Fibroblast of peridontal ligament (primary cell): Measurements from ENCODE around the gene ADCK2.
"Not testable (repeated sequence)": the region's sequence is repeated elsewhere in the genome, so short reads cannot be mapped to it uniquely, and the experiment has no call there.

Experiments
- DNase-seq: peaks from one replicate; pipeline ENCODE4 v3.0.0-alpha.2; 2010; ENCODE audit errors: extremely low read depth

The ADCK2 gene, protein sequence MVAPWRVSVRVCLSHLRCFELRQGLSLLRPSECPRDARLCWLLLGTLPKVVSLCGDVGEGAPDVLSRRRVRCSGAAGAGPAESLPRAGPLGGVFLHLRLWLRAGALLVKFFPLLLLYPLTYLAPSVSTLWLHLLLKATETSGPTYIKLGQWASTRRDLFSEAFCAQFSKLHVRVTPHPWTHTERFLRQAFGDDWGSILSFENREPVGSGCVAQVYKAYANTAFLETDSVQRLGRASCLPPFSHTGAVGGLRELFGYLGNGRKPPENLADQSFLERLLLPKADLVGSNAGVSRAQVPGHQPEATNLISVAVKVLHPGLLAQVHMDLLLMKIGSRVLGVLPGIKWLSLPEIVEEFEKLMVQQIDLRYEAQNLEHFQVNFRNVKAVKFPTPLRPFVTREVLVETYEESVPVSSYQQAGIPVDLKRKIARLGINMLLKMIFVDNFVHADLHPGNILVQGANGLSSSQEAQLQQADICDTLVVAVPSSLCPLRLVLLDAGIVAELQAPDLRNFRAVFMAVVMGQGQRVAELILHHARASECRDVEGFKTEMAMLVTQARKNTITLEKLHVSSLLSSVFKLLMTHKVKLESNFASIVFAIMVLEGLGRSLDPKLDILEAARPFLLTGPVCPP

DNA sequence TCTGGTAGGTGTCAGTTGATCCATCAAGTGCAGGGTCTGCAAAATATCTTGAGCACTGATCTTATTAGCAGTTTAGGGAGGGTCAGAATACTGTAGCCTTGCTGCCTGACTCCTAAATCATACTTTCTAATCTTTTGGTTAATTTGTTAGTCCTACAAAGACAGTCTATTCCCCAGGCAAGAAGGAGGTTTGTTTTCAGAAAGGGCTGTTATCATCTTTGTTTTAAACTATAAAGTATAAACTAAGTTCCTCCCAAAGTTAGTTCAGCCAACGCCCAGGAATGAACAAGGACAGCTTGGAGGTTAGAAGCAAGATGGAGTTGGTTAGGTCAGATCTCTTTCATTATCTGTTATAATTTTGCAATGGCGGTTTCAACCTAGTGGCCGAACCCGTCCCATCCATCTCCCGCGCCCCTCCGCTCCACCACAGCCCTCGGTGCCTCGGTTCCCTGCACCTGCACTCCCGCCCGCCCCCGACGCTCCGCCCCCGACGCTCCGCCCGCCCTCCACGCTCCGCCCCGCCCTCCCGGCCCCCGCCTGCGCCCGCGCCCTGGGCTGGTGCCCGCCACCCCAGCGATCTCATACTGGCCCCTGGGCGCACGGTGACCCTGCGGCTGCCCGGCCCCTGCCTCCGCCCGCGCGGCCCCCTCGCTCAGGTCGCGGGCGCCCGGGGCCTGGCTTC, at the start of gene ADCK2:
TSS of gene ADCK2 (plus strand) at position 564 of the 681 bp plus-strand sequence. CDS start 386 bp downstream, outside the sequence.
- DNase-seq: no peak

DNA sequence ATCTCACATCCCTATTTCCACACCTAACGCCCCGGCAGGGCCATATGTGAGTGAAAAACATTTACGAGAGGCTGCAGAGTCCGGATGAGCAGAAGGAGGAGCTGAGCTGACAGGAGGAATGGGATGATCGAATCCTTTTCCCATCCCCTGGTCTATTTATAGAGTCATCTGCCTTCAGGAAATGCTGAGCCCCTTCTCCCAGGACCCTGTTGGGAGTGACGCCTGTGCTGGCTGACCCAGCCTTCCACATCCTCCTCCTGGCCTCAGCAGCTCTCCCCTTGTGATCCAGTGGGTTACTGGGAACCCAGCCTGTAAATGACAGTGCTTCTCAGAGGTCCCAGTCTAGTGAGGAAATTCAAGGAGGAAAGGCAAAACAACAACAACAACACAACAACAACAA, 48.8 kb upstream of the ADCK2 start:
- no peak for DNase-seq

DNA sequence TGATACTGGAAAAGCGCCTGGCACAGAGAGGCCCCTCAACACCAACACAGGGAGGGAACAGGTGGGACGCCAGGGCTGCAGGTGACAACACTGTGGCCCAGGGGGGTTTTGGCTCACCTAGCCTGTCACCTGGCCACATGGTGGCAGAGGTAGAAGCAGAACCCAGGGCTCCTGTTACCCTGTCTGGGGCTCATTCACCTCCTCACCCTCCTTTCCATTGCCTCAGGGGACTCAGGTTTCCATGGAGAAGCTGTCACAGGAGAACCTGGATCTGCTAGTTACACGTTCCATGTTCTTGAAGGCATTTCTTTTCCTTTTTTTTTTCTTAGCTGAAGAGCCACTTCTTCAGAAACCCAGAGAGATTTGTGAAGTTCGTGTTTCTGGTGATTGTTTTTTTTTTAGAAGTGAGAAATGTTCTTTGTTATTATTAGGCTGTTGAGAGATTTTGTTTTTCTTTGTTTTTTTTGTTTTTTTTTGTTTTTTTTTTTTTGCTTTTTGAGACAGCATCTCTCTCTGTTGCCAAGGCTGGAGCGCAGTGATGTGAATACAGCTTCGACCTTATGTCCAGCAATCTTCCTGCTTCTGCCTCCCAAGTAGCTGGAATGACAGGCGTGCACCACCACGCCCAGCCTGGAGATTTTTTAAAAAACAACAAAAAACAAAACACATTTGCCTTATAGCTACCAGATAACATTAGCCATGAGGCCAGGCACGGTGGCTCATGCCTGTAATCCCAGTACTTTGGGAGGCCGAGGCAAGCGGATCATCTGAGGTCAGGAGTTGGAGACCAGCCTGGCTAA, 48.2 kb upstream of the ADCK2 start:
- no peak for DNase-seq

DNA sequence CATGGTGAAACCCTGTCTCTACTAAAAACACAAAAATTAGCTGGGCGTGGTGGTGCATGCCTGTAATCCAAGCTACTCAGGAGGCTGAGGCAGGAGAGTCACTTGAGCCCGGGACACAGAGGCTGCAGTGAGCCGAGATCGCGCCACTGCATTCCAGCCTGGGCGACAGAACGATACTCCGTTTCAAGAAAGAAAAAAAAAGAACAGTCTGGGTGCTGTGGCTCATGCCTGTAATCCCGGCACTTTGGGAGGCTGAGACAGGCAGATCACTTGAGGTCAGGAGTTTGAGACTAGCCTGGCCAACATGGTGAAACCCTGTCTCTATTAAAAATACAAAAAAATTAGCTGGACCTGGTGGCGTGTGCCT, 47.6 kb upstream of the ADCK2 start:
- DNase-seq: not testable (repeated sequence)

DNA sequence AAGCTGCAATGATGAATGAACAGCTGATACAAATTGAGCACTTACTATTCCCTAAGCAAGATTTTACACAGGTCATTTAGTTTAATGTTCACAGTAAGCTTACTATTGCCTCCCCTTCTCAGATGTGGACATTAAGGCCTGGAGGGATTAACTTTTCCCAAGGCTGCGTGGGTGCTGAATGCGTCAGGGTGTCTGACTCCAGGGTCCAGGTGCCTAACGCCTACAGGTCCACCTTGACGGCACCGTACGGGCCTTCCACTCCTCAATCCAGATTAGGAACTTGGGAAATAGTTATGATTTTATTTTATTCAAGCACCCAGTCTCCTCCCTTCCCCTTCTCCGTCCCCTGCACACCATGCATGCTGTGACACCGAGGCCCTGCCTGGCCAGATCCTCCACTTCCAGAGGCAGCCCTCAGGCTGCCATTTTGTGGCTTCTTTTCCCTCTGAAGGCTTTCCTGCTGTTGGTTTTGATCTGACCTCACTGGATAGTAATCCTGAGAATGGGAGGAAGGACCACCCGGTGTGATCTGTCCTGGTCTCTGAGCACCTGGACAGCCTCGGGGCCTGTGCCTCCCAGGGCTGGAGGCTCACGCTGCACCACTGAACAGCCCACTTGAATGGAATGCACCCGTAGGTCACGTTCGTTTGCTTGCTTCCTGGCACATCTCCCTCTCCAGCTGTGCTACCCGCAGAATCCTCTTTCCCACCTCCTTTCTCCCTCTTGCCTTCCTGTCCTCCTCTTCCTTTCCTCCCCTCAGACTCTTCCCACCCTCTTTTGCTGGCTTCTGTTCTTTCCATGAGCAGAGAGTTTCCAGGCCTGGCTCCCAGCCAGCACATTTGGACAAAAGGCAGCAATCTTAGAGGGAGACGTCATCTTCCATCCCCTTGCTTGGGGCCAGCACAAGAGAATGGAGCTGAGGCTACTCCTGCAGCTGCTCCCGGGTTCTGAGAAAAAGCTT, 46.6 kb upstream of the ADCK2 start:
- peak; percentile 97 for DNase-seq

DNA sequence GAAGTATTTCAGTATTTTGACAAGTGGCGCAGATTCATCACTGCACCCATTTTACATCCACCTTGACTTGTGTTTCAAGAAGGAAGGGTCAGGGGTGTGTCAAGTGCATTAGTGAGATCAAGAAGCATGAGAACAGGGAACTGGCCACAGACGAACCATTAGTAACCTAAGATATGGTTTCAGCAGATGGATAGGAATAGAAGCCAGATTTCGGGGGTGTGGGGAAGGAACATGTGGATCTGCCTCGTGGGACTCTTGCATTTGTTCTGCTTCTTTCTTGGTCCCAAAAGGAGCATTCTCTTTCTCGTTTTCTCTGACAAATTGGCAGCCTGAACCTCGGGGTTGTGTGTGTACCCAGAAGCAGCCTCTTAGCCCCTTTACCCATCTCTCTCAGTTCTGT, 41.7 kb upstream of the ADCK2 start:
- no peak for DNase-seq

DNA sequence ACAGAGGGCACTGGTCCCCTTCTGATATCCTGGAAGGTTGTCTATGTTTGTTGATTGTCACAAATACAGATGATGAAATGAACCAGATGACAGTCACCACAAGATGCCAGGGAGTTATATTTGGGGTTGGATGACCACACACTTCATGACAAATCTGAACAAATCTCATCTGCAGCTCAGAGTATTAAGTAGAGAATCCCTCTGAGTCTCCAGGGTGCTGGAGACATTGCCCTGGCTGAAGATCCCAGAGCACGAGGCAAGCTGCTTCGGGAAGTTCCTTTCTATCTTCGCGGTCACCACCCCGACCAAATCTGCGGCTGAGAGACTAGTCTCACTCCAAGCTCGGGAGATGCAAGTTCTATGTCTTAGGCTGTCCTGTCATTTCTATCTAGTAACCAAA, 41.1 kb upstream of the ADCK2 start:
- no peak for DNase-seq

DNA sequence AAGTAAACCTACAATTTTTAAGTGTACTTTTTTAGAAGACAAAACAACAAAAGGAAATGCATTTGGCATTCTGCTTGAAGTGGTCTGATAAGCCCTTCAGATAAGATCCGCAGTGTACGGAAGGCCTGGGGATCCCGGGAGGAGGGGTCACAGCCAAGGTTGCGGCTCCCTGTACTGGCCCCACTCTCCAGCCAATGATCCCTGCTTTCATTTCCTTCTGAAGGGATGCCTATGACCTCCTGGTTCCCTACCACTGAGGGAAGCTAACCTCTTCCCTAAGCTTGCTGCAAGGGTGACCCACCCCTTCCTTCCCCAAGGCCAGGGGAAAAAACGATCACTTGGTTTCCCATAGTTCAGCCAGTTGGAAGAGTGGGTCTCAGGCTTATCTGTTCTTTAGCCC, 37.4 kb upstream of the ADCK2 start:
- DNase-seq: no peak

DNA sequence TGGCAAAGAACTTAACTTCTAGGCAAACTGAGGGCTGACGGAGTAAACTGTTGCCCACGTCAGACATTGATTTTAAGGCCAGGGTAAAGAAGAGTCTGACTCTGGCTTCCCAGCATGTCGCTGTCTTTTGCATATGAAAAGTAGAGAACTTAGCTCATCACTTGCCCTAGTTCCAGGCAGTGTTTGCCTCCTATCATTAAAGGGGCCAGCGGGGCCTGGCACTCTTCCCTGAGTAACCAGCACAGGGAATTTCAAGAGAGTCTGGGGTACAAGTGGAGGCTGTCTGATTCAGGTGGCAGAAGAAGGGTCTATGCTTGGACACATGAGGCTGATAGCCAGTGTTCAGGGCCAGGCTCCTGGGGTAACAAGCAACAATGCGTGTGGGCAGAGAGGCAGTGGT, 36.9 kb upstream of the ADCK2 start:
- DNase-seq: no peak

DNA sequence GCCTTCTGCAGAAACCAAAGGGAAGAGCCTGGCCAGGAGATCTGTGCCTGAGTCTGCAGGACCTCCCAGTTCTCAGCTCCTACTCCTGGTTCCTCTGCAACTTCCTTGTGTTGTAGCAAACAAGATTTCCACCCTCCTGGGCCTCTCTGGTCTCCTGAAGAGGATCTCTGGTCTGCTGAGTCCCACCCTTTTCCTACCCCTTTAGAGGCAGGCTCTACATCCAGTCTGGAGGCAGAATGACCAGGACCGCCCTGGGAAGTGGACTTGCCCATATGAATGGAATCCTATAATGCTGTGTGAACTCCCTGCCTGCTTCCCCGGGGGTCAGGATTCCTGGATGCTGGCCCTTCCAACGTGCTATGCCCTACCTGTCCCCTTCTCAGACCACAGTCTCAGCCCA, 35.3 kb upstream of the ADCK2 start:
- DNase-seq: no peak

DNA sequence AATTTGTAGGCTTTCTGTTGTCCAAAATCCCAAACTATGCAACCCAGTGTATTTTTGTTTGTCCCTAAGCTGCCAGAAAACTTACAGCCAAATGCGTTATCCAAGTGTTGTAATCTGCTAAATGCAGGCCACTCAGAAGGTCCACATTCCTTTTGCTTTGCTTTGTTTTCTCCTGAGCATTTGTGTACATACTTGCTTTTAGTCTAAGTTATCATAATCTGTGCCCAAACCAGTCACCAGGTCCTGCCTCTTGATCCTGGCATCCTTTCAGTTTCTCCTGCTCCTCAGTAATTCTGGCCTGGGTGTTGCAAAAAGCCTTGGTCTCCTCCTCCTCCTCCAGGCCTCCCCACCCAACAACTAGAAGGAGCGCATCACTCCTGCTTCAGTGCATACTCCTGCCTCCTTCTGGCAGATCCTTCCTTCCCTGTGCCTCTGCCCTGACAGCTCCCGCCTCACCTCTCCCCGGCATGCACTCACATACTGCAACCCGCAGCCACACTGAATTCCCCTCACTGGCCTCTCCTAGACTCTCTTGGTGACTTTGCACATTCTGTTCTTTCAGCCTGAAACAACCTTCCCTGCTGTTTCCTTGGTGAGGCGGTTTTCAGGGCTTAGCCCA, 34.5 kb upstream of the ADCK2 start:
- peak; percentile 75 for DNase-seq

DNA sequence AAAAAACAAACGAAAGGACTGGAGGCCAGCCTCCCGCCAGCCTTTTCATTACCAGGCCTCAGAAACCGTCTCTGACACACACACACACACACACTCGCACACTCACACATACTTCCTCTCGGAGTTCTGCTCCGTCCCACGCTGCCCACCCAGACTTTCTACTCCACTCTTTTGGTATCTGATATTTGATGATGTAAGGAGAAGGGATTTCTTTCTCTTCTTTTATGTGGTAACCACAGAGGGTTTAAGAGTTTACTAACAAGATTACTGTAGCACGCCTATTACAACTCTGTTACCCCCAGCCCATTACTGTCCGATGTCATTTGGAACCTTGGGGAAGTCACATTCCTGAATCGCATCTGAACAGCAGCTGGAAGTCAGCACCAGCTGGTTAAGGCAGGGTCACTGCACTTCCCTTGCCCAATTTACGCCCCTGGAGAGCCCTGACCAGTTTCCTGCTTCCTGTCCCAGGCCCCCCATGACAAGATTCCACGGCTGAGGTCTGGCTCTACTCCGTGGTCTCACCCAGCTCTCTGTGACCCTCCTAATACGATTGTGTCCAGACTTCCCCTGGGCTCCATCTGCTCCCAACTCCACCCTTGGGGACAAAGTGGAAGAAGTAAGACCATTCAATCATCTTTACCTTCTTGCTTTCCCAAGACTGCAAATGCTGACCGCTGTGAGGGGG, 33.2 kb upstream of the ADCK2 start:
- DNase-seq: peak; percentile 61

DNA sequence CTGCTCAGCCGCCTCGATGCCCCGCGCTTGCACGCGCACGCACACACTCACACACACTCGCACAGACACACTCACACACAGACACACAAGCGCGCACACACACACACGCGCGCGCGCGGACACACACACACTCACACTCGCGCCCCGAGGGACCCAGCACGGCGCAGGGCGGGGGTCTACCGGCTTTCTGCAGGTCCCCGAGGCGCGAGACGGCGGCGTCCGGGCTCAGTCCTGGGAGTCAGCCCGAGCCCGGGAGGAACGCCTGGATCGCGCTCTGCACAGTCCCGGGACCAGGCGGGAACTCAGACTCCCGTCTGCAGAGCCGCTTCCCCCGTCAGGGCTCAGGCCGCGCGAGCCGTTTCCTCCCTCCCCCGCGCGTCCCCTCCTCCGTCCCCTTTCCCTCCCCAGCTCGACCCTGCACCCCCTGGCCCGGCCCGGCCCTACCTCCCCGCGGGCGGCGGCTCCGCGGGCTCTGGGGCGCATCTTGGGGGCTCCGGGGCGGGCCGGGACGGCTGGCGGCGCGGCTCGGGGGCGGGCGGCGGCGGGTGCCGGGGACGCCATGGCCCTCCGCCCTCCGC, 32.6 kb upstream of the ADCK2 start:
- DNase-seq: no peak

DNA sequence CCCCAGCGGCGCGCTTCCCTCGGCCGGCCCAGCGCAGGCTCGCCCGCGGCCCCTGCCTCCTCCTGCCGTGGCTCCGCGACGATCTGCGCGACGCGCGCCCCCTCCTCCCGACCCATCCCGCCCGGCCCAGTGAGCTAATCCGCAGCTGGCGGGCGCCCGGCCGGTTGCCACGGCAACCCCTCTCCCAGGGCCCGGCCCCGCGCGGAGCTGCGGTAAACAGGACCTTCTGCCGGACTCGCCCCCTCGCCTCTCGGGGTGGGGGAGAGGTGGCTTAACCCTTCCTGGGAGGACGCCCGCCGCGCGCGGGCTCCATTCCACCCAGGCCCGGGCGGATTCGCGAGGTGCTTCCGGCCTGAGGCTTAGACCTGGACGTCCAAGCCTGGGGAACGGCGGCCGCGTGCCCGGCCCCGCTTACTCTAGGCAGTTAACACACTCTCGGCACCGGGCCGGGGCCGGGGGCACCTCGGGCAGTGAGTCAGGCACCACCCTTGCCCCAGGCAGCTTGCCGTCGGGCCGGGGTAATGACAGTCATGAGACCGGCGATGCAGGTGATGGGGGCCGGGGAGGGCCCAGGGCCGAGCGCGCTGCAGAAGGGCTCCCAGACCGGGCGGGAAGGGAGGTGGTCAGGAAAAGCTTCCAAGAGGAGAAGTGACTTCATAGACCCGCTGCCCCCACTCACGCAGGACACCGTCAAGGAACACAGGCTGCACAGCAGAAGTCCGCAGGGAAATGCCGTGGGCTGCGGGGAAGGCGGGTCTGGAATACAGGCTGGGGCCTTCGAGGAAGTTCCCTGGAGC, 31.8 kb upstream of the ADCK2 start, which contains the start of gene DENND2A:
TSS of gene DENND2A (minus strand) at position 87 of the 797 bp plus-strand sequence. CDS start 38,416 bp downstream, outside the sequence.
- DNase-seq: peak; percentile 40

DNA sequence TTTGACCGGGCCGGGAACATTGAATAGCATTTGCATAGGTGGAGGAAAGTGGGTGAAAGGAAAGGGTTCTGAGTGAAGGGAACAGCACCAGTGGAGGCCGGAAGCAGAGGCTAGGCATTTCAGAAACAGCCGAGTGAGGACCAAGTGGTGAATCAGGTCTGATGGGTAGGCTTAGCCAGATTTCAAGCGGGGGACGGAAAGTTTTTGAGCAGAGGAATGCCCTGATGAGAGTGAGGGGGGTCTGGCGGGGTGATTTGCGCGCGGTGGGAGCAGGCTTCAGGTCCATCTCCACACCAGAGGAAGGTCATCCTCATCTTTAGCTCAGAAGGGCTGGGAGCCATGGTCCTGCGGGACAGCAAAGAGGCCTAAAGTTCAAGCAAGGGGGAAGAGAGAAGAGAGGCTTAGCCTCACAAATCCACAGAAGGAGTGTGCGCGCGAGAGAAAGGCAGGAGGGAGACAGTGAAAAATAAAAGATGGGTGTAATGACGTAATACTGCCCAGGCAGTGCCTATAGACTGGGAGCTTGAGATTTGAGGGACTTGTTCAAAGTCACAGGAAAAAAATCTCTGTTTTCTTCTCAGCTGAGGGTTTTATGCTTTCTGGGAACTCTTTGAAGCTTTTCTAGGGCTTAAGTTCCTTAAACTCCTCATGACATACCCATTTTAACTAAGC, 31.1 kb upstream of the ADCK2 start:
- no peak for DNase-seq

DNA sequence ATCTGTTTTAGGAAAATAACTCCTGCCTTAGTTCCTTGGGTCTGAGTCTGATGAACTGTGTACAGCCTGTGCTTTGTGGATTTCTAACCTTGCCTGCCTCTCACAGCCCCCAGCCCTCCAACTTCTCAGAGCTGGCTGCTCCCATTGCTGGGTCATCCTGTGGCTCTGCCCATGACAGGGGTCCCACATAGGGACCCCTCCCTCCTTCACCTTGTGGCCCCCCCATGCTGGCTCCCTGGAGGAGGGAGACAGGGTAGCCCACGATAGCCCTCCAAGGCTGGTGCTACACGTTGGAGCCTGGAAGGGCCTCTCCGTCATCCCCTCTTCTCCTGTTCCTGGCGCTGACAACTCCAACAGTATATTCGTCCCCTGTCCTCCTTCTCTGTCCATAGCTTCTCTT, 29.3 kb upstream of the ADCK2 start:
- no peak for DNase-seq

DNA sequence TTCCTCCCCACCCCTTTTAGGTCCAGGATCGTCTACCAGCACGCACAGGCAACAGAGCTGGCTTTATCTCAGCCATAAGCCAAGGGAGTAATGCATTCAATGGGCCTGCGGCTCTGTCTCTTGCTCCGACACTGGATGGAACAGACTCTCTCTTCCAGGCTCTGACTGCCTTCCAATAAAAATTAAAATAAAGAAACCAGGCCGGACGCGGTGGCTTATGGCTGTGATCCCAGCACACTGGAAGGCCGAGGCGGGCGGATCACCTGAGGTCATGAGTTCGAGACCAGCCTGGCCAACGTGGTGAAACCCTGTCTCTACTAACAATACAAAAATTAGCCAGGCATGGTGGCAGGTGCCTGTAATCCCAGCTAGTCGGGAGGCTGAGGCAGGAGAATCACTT, 28.0 kb upstream of the ADCK2 start:
- DNase-seq: not testable (repeated sequence)
